Measurements from ENCODE around the gene PITPNC1. TPM values are rescaled to one million over a fixed set of nuclear protein-coding genes. Genes with fewer than 3 reads are reported as not detected.
"Not testable (repeated sequence)": the region's sequence is repeated elsewhere in the genome, so short reads cannot be mapped to it uniquely, and the experiment has no call there.

The PITPNC1 gene
- polyA plus RNA-seq, 1 experiment: 9.1 TPM

GRCh38 chr17:67491681-67492024 lies 114.6 kb downstream of the PITPNC1 start:
- peak overlapping the region; percentile 57 for H3K27ac ChIP-seq (ENCODE audit: low read depth, low read length)
- no peak overlapping the region for H3K4me3 ChIP-seq (ENCODE audit: low read depth, low read length)
- no peaks in the 10 kb centered on the region for H3K9me3 ChIP-seq (ENCODE audit: control insufficient read depth, insufficient read depth, low read length)
- ChIA-PET POLR2A (no interaction called here), CTCF (no interaction called here)
- TF ChIP-seq CTCF (IDR thresholded peaks at IDR 0.05; ENCODE audit: low read depth, low read length): no peak
- no peak for DNase-seq (ENCODE audit: low read depth, low spot score)
- H3K27me3 ChIP-seq (ENCODE audit: control insufficient read depth, insufficient read depth, low read length): no peaks in the 10 kb centered on the region

GRCh38 chr17:67492251-67492740 lies 115.2 kb downstream of the PITPNC1 start:
- Histone ChIP-seq H3K27me3 (ENCODE audit: control insufficient read depth, insufficient read depth, low read length) (no peaks in the 10 kb centered on the region), H3K4me3 (ENCODE audit: low read depth, low read length) (no peak overlapping the region), H3K9me3 (ENCODE audit: control insufficient read depth, insufficient read depth, low read length) (no peaks in the 10 kb centered on the region), H3K27ac (ENCODE audit: low read depth, low read length) (no peak overlapping the region)
- ChIA-PET CTCF (no interaction called here), POLR2A (no interaction called here)
- no peak for TF ChIP-seq CTCF (IDR thresholded peaks at IDR 0.05; ENCODE audit: low read depth, low read length)
- no peak for DNase-seq (ENCODE audit: low read depth, low spot score)

GRCh38 chr17:67492824-67493517 lies 115.9 kb downstream of the PITPNC1 start:
- TF ChIP-seq CTCF (IDR thresholded peaks at IDR 0.05; ENCODE audit: low read depth, low read length): no peak
- no peak for DNase-seq (ENCODE audit: low read depth, low spot score)
- Histone ChIP-seq H3K4me3 (ENCODE audit: low read depth, low read length) (no peak overlapping the region), H3K27ac (ENCODE audit: low read depth, low read length) (no peak overlapping the region), H3K27me3 (ENCODE audit: control insufficient read depth, insufficient read depth, low read length) (no peaks in the 10 kb centered on the region), H3K9me3 (ENCODE audit: control insufficient read depth, insufficient read depth, low read length) (no peaks in the 10 kb centered on the region)
- CTCF ChIA-PET: interaction anchor here (0.6 to 1.0 kb wide), 2 partner anchors 17 to 24 kb away, joined by 4 read pairs; no protein-coding TSS in a partner anchor
- POLR2A ChIA-PET: interaction anchor here (0.7 kb wide), 1 partner anchor 175 kb away, joined by 4 read pairs; no protein-coding TSS in a partner anchor

GRCh38 chr17:67493812-67494211 lies 116.7 kb downstream of the PITPNC1 start:
- TF ChIP-seq CTCF (IDR thresholded peaks at IDR 0.05; ENCODE audit: low read depth, low read length): no peak
- ChIA-PET CTCF (interaction anchor here (1.0 kb wide), 1 partner anchor 18 kb away, joined by 4 read pairs; no protein-coding TSS in a partner anchor), POLR2A (interaction anchor here (0.6 to 0.7 kb wide), 2 partner anchors 108 to 174 kb away, joined by 3 to 4 read pairs; no protein-coding TSS in a partner anchor)
- Histone ChIP-seq H3K4me3 (ENCODE audit: low read depth, low read length) (no peak overlapping the region), H3K27me3 (ENCODE audit: control insufficient read depth, insufficient read depth, low read length) (no peaks in the 10 kb centered on the region), H3K27ac (ENCODE audit: low read depth, low read length) (no peak overlapping the region), H3K9me3 (ENCODE audit: control insufficient read depth, insufficient read depth, low read length) (no peaks in the 10 kb centered on the region)
- no peak for DNase-seq (ENCODE audit: low read depth, low spot score)

- POLR2A ChIA-PET; H3K4me3 ChIP-seq (ENCODE audit: low read depth, low read length); H3K27me3 ChIP-seq (ENCODE audit: control insufficient read depth, insufficient read depth, low read length); H3K27ac ChIP-seq (ENCODE audit: low read depth, low read length); H3K9me3 ChIP-seq (ENCODE audit: control insufficient read depth, insufficient read depth, low read length); DNase-seq (ENCODE audit: low read depth, low spot score): not testable (repeated sequence)
- CTCF ChIA-PET: interaction anchor here (0.8 kb wide), 1 partner anchor 135 kb away, joined by 3 read pairs; no protein-coding TSS in a partner anchor
Observed at GRCh38 chr17:67495534-67495933, 118.5 kb downstream of the PITPNC1 start.
